Upper lobe of left lung (tissue), 6 donors: ENCODE data around the gene CCDC88B. TPM values are rescaled to one million over a fixed set of nuclear protein-coding genes. Genes with fewer than 3 reads are reported as not detected.

Experiments used
- ATAC-seq, 2 donors: fragments of 200-7000 bp; cut with Tn5 transposase; one replicate each; pipeline ENCODE4 v1.9.1; 2022; ENCODE audit warnings: mild to moderate bottlenecking in 2 of 2, moderate library complexity in 2 of 2; ENCODE audit not compliant: low FRiP score in 2 of 2
- DNase-seq, 2 donors: peaks; one replicate each; pipeline ENCODE4 v3.0.0-alpha.2; 2019 to 2020
- H3K27ac ChIP-seq, 4 donors: fragments of 200-600 bp; sonication (generic); one replicate each; pipeline ENCODE4 v1.5.1; 2016 to 2019
- H3K27me3 ChIP-seq, 4 donors: fragments of 200-600 bp; sonication (generic); one replicate each; pipeline ENCODE4 v1.5.1; 2017 to 2019
- H3K36me3 ChIP-seq, 4 donors: fragments of 200-600 bp; sonication (generic); one replicate each; pipeline ENCODE4 v1.5.1; 2016 to 2019
- H3K4me1 ChIP-seq, 4 donors: fragments of 200-600 bp; sonication (generic); one replicate each; pipeline ENCODE4 v1.5.1; 2018 to 2019
- H3K4me3 ChIP-seq, 4 donors: fragments of 200-600 bp; sonication (generic); one replicate each; pipeline ENCODE4 v1.5.1; 2017 to 2019; ENCODE audit warnings: mild to moderate bottlenecking in 2 of 4, moderate library complexity in 1 of 4
- H3K9me3 ChIP-seq, 4 donors: fragments of 200-600 bp; sonication (generic); one replicate each; pipeline ENCODE4 v1.5.1; 2018 to 2019
- EP300 ChIP-seq, 4 donors: sonication (generic); formaldehyde crosslinking; IDR thresholded peaks; one replicate each; pipeline ENCODE4 v1.5.1; 2017; ENCODE audit warnings: antibody characterized with exemption in 4 of 4, control low read depth in 2 of 4
- POLR2A ChIP-seq, 4 donors: fragments of 450-650 bp; IDR thresholded peaks; one replicate each; pipeline ENCODE4 v1.5.1; 2016 to 2017; ENCODE audit warnings: antibody characterized with exemption in 4 of 4, mild to moderate bottlenecking in 2 of 4
- POLR2AphosphoS5 ChIP-seq, 2 donors: sonication (generic); formaldehyde crosslinking; IDR thresholded peaks; one replicate each; pipeline ENCODE4 v1.5.1; 2017; ENCODE audit warnings: antibody characterized with exemption in 2 of 2
- WGBS, 2 donors: methylation state at CpG; one replicate each; pipeline ENCODE4 v1.1.5; 2017 to 2018; 5-methylcytosine and 5-hydroxymethylcytosine counted together
- total RNA-seq, 6 donors: library from RNA; depleted of rRNA in 4 of 6; stranded (reverse); fragments of >200 nt in 4 of 6; gene quantifications; one replicate each; pipeline versions ENCODE4 v1.1.0 to v1.2.1, GENCODE V29; 2016 to 2021
- TF ChIP-seq, protein P1 (sequence below), 6 experiments: fragments of 450-650 bp in 4 of 6; fragments of 200-600 bp in 2 of 6; sonication (generic) in 2 of 6; IDR thresholded peaks; one replicate each; pipeline ENCODE4 v1.5.1; 2016 to 2019; ENCODE audit warnings: antibody characterized with exemption in 6 of 6
- donor health status: DM: no; HTN: no; CAD: no; lungs with moderate emphysema.
- donor health status: DM: no; HTN: yes; CAD: no; lungs with severe emphysema.

CCDC88B gene
- total RNA-seq, 6 donors from 2014 or later, result 12.6 to 138 (median 37.2) TPM

DNA sequence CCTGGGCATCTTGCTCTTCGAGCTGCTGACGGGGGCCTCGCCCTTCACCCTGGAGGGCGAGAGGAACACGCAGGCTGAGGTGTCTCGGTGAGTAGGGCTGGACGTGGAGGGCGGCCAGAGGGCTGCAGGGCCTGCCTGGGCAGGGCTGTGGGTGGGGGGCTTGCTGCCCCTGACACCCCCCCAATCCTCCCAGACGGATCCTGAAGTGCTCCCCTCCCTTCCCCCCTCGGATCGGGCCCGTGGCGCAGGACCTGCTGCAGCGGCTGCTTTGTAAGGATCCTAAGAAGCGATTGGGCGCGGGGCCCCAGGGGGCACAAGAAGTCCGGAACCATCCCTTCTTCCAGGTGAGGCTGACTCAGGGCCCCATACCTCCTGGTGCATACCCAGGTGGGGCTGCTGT, 21.7 kb downstream of the CCDC88B start:
- Histone ChIP-seq H3K4me3 (no peak overlapping the region), H3K4me1 (peaks cover 25 to 36% (median 29%) of the 10 kb centered on the region in 4 donors), H3K9me3 (no peaks in the 10 kb centered on the region), H3K27ac (no peak overlapping the region), H3K36me3 (peaks cover 23 to 63% (median 57%) of the 10 kb centered on the region in 4 donors), H3K27me3 (no peaks in the 10 kb centered on the region)
- TF ChIP-seq, protein P1, sequence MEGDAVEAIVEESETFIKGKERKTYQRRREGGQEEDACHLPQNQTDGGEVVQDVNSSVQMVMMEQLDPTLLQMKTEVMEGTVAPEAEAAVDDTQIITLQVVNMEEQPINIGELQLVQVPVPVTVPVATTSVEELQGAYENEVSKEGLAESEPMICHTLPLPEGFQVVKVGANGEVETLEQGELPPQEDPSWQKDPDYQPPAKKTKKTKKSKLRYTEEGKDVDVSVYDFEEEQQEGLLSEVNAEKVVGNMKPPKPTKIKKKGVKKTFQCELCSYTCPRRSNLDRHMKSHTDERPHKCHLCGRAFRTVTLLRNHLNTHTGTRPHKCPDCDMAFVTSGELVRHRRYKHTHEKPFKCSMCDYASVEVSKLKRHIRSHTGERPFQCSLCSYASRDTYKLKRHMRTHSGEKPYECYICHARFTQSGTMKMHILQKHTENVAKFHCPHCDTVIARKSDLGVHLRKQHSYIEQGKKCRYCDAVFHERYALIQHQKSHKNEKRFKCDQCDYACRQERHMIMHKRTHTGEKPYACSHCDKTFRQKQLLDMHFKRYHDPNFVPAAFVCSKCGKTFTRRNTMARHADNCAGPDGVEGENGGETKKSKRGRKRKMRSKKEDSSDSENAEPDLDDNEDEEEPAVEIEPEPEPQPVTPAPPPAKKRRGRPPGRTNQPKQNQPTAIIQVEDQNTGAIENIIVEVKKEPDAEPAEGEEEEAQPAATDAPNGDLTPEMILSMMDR (IDR thresholded peaks at IDR 0.05), result no peak
- TF ChIP-seq POLR2AphosphoS5 (IDR thresholded peaks at IDR 0.05) (no peak), EP300 (IDR thresholded peaks at IDR 0.05) (no peak), POLR2A (IDR thresholded peaks at IDR 0.05) (no peak)
- DNase-seq (peak in 1 of 2 donors; percentile 81), ATAC-seq (no peak)
- 95 to 96% methylated on average over 11 to 16 of the region's 18 CpGs for WGBS, 2 donors

DNA sequence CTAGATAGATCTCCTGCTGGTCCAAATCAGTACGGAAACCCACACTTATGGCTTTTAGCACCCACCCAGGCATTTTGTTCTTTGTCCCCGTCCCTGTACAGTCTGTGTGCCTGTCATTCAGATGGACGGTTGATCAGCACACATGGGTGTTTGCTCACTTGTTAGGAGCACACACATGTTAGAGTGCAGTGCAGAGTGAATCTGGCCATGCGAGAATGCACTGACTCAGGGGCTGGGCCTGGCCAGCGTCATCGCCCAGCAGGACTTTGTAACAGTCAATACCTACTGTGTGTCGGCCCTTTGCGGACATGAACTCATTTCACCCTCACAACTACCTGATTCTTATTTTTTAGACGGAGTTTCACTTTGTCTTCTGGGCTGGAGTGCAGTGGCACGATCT, 22.3 kb downstream of the CCDC88B start:
- H3K27ac ChIP-seq, result no peak overlapping the region
- H3K36me3 ChIP-seq, result peaks cover 23 to 70% (median 61%) of the 10 kb centered on the region in 4 donors
- ATAC-seq (no peak), DNase-seq (no peak)
- H3K4me3 ChIP-seq, result no peak overlapping the region
- no peaks in the 10 kb centered on the region for H3K9me3 ChIP-seq
- 96 to 97% methylated on average over 10 of the region's 10 CpGs for whole genome bisulfite sequencing, 2 donors
- TF ChIP-seq POLR2AphosphoS5 (IDR thresholded peaks at IDR 0.05), result no peak
- no peak for TF ChIP-seq POLR2A (IDR thresholded peaks at IDR 0.05)
- no peak for TF ChIP-seq EP300 (IDR thresholded peaks at IDR 0.05)
- no peaks in the 10 kb centered on the region for H3K27me3 ChIP-seq
- H3K4me1 ChIP-seq, result peaks cover 25 to 31% (median 29%) of the 10 kb centered on the region in 4 donors

DNA sequence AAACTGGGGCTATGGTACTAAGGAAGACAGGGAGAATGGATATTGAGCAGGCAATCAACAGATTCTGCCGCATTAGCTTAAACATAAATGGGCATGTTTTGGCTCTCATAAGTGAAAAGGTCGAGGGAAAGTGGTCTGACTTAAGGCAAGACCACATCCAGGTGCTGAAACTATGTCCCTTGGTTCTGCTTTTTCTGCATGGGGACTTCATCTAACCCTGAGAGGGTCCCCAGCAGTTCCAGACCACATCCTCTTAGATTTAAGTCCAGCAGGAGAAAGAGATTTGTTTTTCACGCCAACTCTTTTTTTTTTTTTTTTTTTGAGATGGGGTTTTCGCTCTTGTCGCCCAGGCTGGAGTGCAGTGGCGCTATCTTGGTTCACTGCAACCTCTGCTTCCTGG, 24.4 kb downstream of the CCDC88B start:
- Histone ChIP-seq H3K9me3 (no peaks in the 10 kb centered on the region), H3K4me1 (peaks cover 12 to 13% (median 13%) of the 10 kb centered on the region in 4 donors), H3K27ac (no peak overlapping the region), H3K4me3 (no peak overlapping the region), H3K36me3 (peaks cover 30 to 91% (median 81%) of the 10 kb centered on the region in 4 donors), H3K27me3 (no peaks in the 10 kb centered on the region)
- no peak for DNase-seq
- WGBS, 2 donors, result 82 to 84% methylated on average over 6 of the region's 6 CpGs
- TF ChIP-seq, protein P1 (IDR thresholded peaks at IDR 0.05), result no peak
- TF ChIP-seq POLR2AphosphoS5 (IDR thresholded peaks at IDR 0.05) (no peak), POLR2A (IDR thresholded peaks at IDR 0.05) (no peak), EP300 (IDR thresholded peaks at IDR 0.05) (no peak)
- ATAC-seq, result no peak

DNA sequence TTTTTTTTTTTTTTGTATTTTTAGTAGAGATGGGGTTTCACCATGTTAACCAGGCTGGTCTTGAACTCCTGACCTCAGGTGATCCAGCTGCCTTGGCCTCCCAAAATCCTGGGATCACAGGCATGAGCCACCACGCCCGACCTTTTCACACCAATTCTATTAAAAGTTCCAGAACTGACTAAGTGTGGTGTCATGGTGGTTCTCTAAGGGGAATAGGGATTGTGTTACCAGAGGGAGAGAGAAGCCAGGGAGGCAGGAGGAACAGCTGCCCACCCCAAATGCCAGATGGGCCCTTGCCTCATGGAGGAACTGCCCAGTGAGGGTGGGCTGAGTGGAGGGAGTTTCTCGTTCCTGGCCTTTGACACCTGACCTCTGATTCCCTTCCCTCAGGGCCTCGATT, 24.9 kb downstream of the CCDC88B start:
- DNase-seq, result no peak
- Histone ChIP-seq H3K27ac (no peak overlapping the region), H3K9me3 (no peaks in the 10 kb centered on the region), H3K4me1 (peaks cover 7 to 8% (median 8%) of the 10 kb centered on the region in 4 donors), H3K27me3 (no peaks in the 10 kb centered on the region), H3K36me3 (peaks cover 33 to 96% (median 86%) of the 10 kb centered on the region in 4 donors), H3K4me3 (no peak overlapping the region)
- no peak for ATAC-seq
- 93 to 100% methylated on average over 2 to 4 of the region's 4 CpGs for WGBS, 2 donors
- no peak for TF ChIP-seq POLR2A (IDR thresholded peaks at IDR 0.05)
- TF ChIP-seq, protein P1 (IDR thresholded peaks at IDR 0.05), result no peak
- TF ChIP-seq EP300 (IDR thresholded peaks at IDR 0.05), result no peak
- TF ChIP-seq POLR2AphosphoS5 (IDR thresholded peaks at IDR 0.05), result no peak

DNA sequence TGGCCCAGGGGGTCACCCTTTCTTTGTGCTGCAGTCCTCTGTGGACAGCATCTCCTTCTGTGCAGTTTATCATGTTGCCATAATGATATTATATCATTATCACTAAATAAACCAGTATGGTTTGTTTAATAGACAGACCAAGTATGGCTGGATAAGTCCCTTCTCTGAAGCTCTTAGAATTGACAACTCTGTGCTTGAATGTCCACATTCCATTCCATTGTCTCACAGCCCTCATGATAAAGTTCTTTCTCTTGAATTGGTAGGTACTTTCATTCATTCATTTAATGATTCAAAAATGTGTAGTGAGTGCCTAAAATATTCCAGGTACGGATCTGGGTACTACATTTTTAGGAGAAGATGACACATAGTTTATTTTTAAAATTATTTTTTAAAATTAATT, 26.7 kb downstream of the CCDC88B start:
- Histone ChIP-seq H3K27ac (no peak overlapping the region), H3K4me3 (no peak overlapping the region), H3K36me3 (peaks cover 31 to 97% (median 90%) of the 10 kb centered on the region in 4 donors), H3K27me3 (no peaks in the 10 kb centered on the region), H3K9me3 (no peaks in the 10 kb centered on the region), H3K4me1 (no peaks in the 10 kb centered on the region)
- no peak for DNase-seq
- WGBS, 2 donors, result 90 to 92% methylated on average over 1 of the region's 1 CpG
- ATAC-seq, result no peak
- TF ChIP-seq POLR2AphosphoS5 (IDR thresholded peaks at IDR 0.05), result no peak
- TF ChIP-seq POLR2A (IDR thresholded peaks at IDR 0.05), result no peak
- no peak for TF ChIP-seq EP300 (IDR thresholded peaks at IDR 0.05)
- TF ChIP-seq, protein P1 (IDR thresholded peaks at IDR 0.05), result no peak
